Stomach smooth muscle (tissue), 2 donors: ENCODE data around the gene C19orf73.
"Not testable (repeated sequence)": the region's sequence is repeated elsewhere in the genome, so short reads cannot be mapped to it uniquely, and the experiment has no call there.

ENCODE experiments used
- H3K27ac ChIP-seq: one replicate; pipeline ENCODE4 v1.7.0; 2013; ENCODE audit warnings: mild to moderate bottlenecking, low read length, inconsistent platforms
- H3K27me3 ChIP-seq, 2 donors: one replicate each; pipeline ENCODE4 v1.7.0; 2013; ENCODE audit warnings: low read length in 2 of 2; ENCODE audit not compliant: insufficient read depth in 2 of 2, control insufficient read depth in 1 of 2
- H3K36me3 ChIP-seq, 2 donors: one replicate each; pipeline ENCODE4 v1.7.0; 2013; ENCODE audit warnings: low read length in 2 of 2; ENCODE audit not compliant: control insufficient read depth in 2 of 2, insufficient read depth in 2 of 2
- H3K4me1 ChIP-seq: one replicate; pipeline ENCODE4 v1.7.0; 2013; ENCODE audit warnings: low read length; ENCODE audit not compliant: control insufficient read depth, insufficient read depth
- H3K4me3 ChIP-seq, 2 donors: one replicate each; pipeline ENCODE4 v1.7.0; 2013; ENCODE audit warnings: low read length in 2 of 2
- H3K9ac ChIP-seq, 2 donors: one replicate each; pipeline ENCODE4 v1.7.0; 2013; ENCODE audit warnings: low read length in 2 of 2, mild to moderate bottlenecking in 1 of 2
- H3K9me3 ChIP-seq, 2 donors: one replicate each; pipeline ENCODE4 v1.7.0; 2013; ENCODE audit warnings: low read length in 2 of 2; ENCODE audit not compliant: control insufficient read depth in 2 of 2
- donor health status: healthy.
- donor health status: Pancreatic carcinoma.

The C19orf73 gene

DNA sequence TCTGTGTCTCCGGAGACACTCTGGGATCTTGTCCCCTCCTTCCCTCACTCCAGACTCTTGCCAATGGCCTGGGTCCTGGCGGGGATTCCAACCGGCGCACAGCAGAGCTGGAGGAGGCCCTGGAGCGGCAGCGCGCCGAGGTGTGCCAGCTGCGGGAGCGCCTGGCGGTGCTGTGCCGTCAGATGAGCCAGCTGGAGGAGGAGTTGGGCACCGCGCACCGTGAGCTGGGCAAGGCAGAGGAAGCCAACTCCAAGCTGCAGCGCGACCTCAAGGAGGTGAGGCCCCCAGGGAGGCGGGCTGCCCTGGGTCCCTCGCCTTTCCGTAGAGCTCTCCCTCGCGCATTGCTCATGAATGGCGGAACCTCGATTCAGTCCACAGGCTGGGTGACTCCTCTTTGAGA is 11.4 kb upstream of the C19orf73 start:
- no peaks in the 10 kb centered on the region for H3K27me3 ChIP-seq
- no peak overlapping the region for H3K9ac ChIP-seq
- no peak overlapping the region for H3K27ac ChIP-seq

DNA sequence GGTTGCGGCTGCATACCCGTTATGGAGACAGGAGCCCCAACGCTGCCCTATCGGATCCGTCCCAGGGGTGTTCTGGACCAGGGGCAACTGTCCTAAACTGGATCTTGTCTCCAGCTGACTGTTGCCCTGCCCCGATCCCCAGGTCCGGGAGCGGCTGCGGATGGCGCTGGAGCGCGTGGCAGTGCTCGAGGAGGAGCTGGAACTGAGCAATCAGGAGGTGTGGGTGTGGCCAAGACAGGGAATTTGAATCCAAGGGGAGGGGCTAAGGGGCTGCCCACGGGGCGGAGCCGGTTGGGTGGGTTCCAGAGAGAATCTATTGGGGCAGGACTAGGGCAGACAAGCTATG is 10.3 kb upstream of the C19orf73 start:
- Histone ChIP-seq H3K9ac (no peak overlapping the region), H3K4me1 (peaks cover 25% of the 10 kb centered on the region), H3K4me3 (no peak overlapping the region), H3K27ac (no peak overlapping the region), H3K36me3 (no peaks in the 10 kb centered on the region), H3K9me3 (no peaks in the 10 kb centered on the region), H3K27me3 (no peaks in the 10 kb centered on the region)

More for the DNA sequence above, 11.4 kb upstream of the C19orf73 start:
- H3K9me3 ChIP-seq, result no peaks in the 10 kb centered on the region
- H3K36me3 ChIP-seq, result no peaks in the 10 kb centered on the region
- H3K4me3 ChIP-seq, result no peak overlapping the region
- peaks cover 29% of the 10 kb centered on the region for H3K4me1 ChIP-seq

DNA sequence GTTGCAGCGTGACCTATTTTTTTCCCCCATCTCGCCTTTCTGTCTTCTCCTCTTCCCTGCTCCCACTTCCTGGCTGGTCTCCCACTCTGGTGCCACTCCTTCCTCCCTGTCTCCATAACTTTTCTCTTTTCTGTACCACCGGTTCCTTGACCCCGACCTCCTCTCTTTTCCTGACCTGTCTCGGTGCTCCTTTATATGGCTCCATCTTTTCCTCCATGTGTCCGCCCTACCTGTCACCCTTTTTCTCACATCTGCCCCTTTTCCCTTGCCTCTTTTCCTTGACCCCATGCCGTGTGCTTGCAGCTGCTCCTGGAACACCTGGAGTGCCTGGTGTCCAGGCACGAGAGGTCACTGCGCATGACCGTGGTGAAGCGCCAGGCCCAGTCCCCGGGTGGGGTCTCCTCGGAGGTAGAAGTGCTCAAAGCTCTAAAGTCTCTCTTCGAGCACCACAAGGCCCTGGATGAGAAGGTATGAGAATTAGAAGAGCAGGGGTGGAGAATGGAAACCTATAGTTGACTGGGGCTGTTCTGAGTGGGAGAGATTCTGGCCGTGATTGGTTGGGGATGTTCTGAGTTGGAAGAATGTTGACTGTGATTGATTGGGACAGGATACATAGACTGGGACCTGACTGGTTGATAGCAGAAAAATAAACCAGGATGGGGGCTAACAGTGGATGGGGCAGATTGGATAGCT is 9.7 kb upstream of the C19orf73 start:
- Histone ChIP-seq H3K27ac (no peak overlapping the region), H3K9me3 (no peaks in the 10 kb centered on the region), H3K4me1 (peaks cover 20% of the 10 kb centered on the region), H3K36me3 (no peaks in the 10 kb centered on the region), H3K9ac (no peak overlapping the region), H3K4me3 (peak overlapping the region; percentile 64 to 71), H3K27me3 (no peaks in the 10 kb centered on the region)

GRCh38 chr19:49127674-49128544 is 9.0 kb upstream of the C19orf73 start:
- no peak overlapping the region for H3K9ac ChIP-seq
- peak overlapping the region; percentile 64 to 71 for H3K4me3 ChIP-seq
- H3K27me3 ChIP-seq, result no peaks in the 10 kb centered on the region
- H3K36me3 ChIP-seq, result no peaks in the 10 kb centered on the region
- no peaks in the 10 kb centered on the region for H3K9me3 ChIP-seq
- H3K4me1 ChIP-seq, result peaks cover 14% of the 10 kb centered on the region
- no peak overlapping the region for H3K27ac ChIP-seq

- H3K4me1 ChIP-seq, result peaks cover 14% of the 10 kb centered on the region
- H3K27ac ChIP-seq, H3K4me3 ChIP-seq, H3K9ac ChIP-seq, H3K36me3 ChIP-seq, H3K27me3 ChIP-seq, H3K9me3 ChIP-seq: not testable (repeated sequence)
Measured at GRCh38 chr19:49127225-49127624, 8.3 kb upstream of the C19orf73 start.

DNA sequence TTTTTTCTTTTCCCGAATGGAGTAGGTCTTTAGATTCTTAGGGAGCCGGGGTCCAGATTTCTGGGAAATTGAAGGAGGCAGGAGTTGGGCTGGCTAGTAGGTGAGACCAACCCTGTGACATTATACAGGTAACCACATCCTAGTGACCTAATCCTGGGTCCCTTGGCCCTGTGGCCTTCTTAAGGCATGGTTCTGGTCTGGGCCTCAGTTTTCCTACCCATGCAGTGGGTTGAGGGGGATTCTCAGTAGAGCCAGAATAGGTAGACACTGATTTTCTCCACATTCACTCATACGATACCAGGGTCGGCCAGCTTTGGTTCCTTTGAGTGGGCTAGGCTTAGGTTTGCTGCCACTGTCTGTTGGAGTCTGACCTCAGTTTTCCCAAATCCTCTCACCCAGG is 7.6 kb upstream of the C19orf73 start:
- H3K36me3 ChIP-seq, result no peaks in the 10 kb centered on the region
- no peaks in the 10 kb centered on the region for H3K9me3 ChIP-seq
- no peak overlapping the region for H3K4me3 ChIP-seq
- H3K27me3 ChIP-seq, result no peaks in the 10 kb centered on the region
- no peak overlapping the region for H3K9ac ChIP-seq
- H3K4me1 ChIP-seq, result peaks cover 14% of the 10 kb centered on the region
- H3K27ac ChIP-seq, result no peak overlapping the region

DNA sequence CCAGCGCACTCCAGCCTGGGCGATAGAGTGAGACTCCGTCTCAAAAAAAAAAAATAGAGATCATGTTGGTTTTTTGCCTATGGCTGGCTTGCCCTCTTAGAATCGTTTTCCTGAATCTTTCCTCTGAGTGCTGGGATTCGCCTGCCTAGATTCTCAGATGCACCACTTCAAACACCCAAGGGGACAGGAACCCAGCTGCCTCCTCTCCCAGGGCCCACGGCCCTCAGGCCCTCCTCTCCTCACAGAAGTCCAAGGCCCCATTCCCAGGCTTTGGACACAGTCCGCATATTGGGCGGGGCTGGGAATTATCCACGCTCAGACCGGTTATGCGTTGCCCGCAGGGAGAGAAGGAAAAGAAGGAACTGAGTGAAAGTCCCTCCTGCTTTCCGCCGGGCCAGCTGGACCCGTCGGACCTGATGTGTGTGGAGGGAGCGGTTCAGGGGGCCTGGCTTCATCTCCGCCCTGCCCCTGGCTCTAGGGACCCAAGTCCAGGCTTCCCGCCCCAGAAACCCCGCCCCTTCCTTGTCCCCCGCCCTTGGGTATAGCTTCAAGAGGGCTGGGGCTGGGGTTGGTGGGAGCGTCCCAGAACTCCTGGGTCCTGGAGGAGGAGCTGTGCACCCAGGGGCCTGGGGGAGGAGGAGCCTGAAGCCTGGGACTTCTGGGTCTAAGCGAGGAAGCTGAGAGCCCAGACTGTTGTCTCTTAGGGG is 6.2 kb upstream of the C19orf73 start:
- Histone ChIP-seq H3K4me3 (no peak overlapping the region), H3K27ac (no peak overlapping the region)

GRCh38 chr19:49123285-49123684 is 4.3 kb upstream of the C19orf73 start:
- H3K27ac ChIP-seq, H3K27me3 ChIP-seq, H3K36me3 ChIP-seq, H3K9ac ChIP-seq, H3K9me3 ChIP-seq, H3K4me3 ChIP-seq: not testable (repeated sequence)
- H3K4me1 ChIP-seq, result peaks cover 24% of the 10 kb centered on the region

More for the DNA sequence above, 6.2 kb upstream of the C19orf73 start:
- no peaks in the 10 kb centered on the region for H3K27me3 ChIP-seq
- H3K9ac ChIP-seq, result no peak overlapping the region
- H3K4me1 ChIP-seq, result peaks cover 16% of the 10 kb centered on the region
- no peaks in the 10 kb centered on the region for H3K9me3 ChIP-seq
- no peaks in the 10 kb centered on the region for H3K36me3 ChIP-seq

DNA sequence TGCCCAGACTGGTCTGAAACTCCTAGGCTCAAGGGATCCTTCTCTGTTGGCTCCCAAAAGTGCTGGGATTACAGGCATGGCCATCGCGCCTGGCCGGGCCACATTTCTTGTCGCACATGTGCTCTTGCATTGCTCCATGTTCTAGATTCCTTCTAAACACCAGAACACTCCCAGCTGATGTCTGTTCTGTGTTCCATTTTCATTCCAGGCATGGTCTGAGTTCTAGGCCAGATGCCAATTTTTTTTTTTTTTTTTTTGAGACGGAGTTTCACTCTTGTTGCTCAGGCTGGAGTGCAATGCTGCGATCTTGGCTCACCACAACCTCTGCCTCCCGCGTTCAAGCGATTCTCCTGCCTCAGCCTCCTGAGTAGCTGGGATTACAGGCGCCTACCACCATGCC is 2.9 kb upstream of the C19orf73 start:
- H3K9ac ChIP-seq, H3K27me3 ChIP-seq, H3K9me3 ChIP-seq, H3K4me3 ChIP-seq, H3K27ac ChIP-seq, H3K36me3 ChIP-seq: not testable (repeated sequence)
- peaks cover 25% of the 10 kb centered on the region for H3K4me1 ChIP-seq

GRCh38 chr19:49120868-49121267 is 1.9 kb upstream of the C19orf73 start:
- no peak overlapping the region for H3K4me3 ChIP-seq
- H3K9me3 ChIP-seq, result no peaks in the 10 kb centered on the region
- H3K27me3 ChIP-seq, result no peaks in the 10 kb centered on the region
- no peak overlapping the region for H3K9ac ChIP-seq
- no peak overlapping the region for H3K27ac ChIP-seq
- peaks cover 28% of the 10 kb centered on the region for H3K4me1 ChIP-seq
- peaks cover 0 to 3% of the 10 kb centered on the region in 2 donors for H3K36me3 ChIP-seq
